ENCODE results near the gene SPEG. TPM values are rescaled to one million over a fixed set of nuclear protein-coding genes. Genes with fewer than 3 reads are reported as not detected.

Gene SPEG
- total and polyA plus RNA-seq, 2 donors (not counting 3 experiments of a cell fraction or from before 2014, with no cell fraction given): 0.84 to 3.5 TPM

DNA sequence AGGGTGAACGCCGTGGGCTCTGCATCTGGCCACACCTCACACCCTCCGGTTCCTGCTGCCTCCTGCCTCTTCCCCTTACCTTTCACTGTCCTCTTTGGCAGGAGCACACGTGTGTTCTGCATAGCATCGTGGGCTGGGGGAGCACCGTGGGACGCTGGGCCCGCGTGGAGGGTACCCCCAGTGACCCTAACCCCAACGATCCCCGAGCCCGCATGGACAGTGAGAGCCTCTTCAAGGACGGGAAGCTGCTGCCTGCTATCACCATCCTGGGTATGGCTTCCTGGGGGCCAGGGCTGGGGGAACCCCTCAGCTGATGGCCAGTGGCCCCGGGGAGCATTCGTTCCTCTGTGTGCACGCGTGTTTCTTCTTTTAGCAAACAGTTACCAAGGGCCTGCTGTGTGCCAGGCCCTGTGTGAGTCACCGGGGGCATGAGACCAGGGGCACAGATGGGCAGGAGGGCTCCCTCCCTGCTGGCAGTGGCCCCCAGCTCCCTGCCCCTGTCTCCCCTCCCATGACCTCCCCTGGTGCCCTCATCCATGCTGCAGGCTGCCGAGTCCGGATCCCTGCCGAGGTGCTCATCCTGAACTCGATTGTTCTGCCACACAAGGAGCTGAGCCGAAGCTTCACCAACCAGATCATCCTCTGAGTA is 71.6 kb downstream of the SPEG start:
- Histone ChIP-seq H2AFZ (ENCODE audit: low read depth, low read length) (no peak overlapping the region), H3K9ac (replicated peaks; ENCODE audit: extremely low read depth, insufficient read depth, low read length) (no peak overlapping the region), H3K79me2 (ENCODE audit: control insufficient read depth, insufficient read depth, low read length) (no peaks in the 10 kb centered on the region), H3K4me1 (ENCODE audit: control insufficient read depth, extremely low read depth, insufficient read depth, low read length) (no peaks in the 10 kb centered on the region), H4K20me1 (replicated peaks; ENCODE audit: control insufficient read depth, extremely low read depth, insufficient read depth, low read length) (no peaks in the 10 kb centered on the region), H3K9me1 (replicated peaks; ENCODE audit: control insufficient read depth, extremely low read depth, insufficient read depth, low read length) (no peaks in the 10 kb centered on the region), H3K36me3 (ENCODE audit: control insufficient read depth in 2 of 2, extremely low read depth in 1 of 2, insufficient read depth in 2 of 2, low read length in 2 of 2) (peaks cover 0 to 28% of the 10 kb centered on the region in 2 experiments), H3K4me2 (ENCODE audit: insufficient read depth, low read length) (no peak overlapping the region), H3K4me3 (replicated peaks in 1 of 3; ENCODE audit: insufficient read depth in 1 of 3, low read depth in 1 of 3, low read length in 3 of 3) (no peak overlapping the region), H3K27me3 (ENCODE audit: control insufficient read depth in 2 of 2, insufficient read depth in 2 of 2, low read length in 2 of 2) (peaks cover 10 to 12% of the 10 kb centered on the region in 2 experiments), H3K9me3 (replicated peaks; ENCODE audit: control insufficient read depth, insufficient read depth, low read length) (no peaks in the 10 kb centered on the region), H3K27ac (ENCODE audit: insufficient read depth, low read depth, low read length) (no peak overlapping the region)
- dilution Hi-C loops (cut with MboI; ENCODE audit: extremely low pct_ligation_motif_present, low sequenced_read_pairs) (no loop called here), intact Hi-C loops (cut with micrococcal nuclease) (no loop called here)
- TF ChIP-seq FOS (IDR thresholded peaks at IDR 0.05; ENCODE audit: borderline replicate concordance, insufficient read depth, low read length): no peak
- TF ChIP-seq, protein P1, sequence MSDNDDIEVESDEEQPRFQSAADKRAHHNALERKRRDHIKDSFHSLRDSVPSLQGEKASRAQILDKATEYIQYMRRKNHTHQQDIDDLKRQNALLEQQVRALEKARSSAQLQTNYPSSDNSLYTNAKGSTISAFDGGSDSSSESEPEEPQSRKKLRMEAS (IDR thresholded peaks at IDR 0.05; ENCODE audit: insufficient read depth, insufficient read length): no peak
- no peak for TF ChIP-seq MYC (IDR thresholded peaks at IDR 0.05; ENCODE audit: low read depth, low read length)
- TF ChIP-seq EZH2 (IDR thresholded peaks at IDR 0.05; ENCODE audit: borderline replicate concordance, low read depth, low read length, severe bottlenecking): no peak
- TF ChIP-seq POLR2A (IDR thresholded peaks at IDR 0.05; ENCODE audit: low read depth, low read length): no peak
- no peak for TF ChIP-seq JUN (IDR thresholded peaks at IDR 0.05; ENCODE audit: borderline replicate concordance, insufficient read depth, insufficient read length, low read depth)
- no peak for TF ChIP-seq GATA2 (IDR thresholded peaks at IDR 0.05; ENCODE audit: insufficient read depth, insufficient read length, low read depth, low read length)
- no peak for TF ChIP-seq POLR2AphosphoS5 (IDR thresholded peaks at IDR 0.05; ENCODE audit: insufficient read depth, low read depth, low read length)
- no peak for FAIRE-seq
- DNase-seq (ENCODE audit: low read depth, low spot score): no peak
- BruUV-seq (replicated peaks): no TSS peak
- POLR2A ChIA-PET: no interaction called here
- CTCF ChIA-PET: interaction anchor here (4.1 to 5.0 kb wide), 3 partner anchors 9 to 23 kb away, joined by 67 to 151 read pairs (median 99); partner anchors contain the start of gene GMPPA
